Lung (tissue), 12 donors: ENCODE results near the gene PDXP. TPM values are rescaled to one million over a fixed set of nuclear protein-coding genes. Genes with fewer than 3 reads are reported as not detected.

Experiments
- ATAC-seq: fragments of 200-7000 bp; cut with Tn5 transposase; one replicate; pipeline ENCODE4 v1.9.1; 2020; ENCODE audit warnings: moderate number of reproducible peaks; ENCODE audit not compliant: insufficient read depth, low FRiP score
- DNase-seq, 3 donors: peaks; one replicate each; pipeline ENCODE4 v3.0.0-alpha.2; 2013 to 2017
- H3K27ac ChIP-seq, 2 donors: one replicate each; pipeline ENCODE4 v1.5.1; 2013; ENCODE audit warnings: mild to moderate bottlenecking in 2 of 2, moderate library complexity in 2 of 2, control low read depth in 1 of 2, inconsistent platforms in 1 of 2, low read depth in 1 of 2, low read length in 1 of 2
- H3K27me3 ChIP-seq, 3 donors: one replicate each; pipeline ENCODE4 v1.5.1; 2013; ENCODE audit warnings: low read length in 2 of 3; ENCODE audit not compliant: control insufficient read depth in 3 of 3, insufficient read depth in 3 of 3
- H3K36me3 ChIP-seq, 4 donors: one replicate each; pipeline ENCODE4 v1.5.1; 2013; ENCODE audit warnings: low read length in 4 of 4, mild to moderate bottlenecking in 1 of 4, moderate library complexity in 1 of 4; ENCODE audit not compliant: control insufficient read depth in 4 of 4, insufficient read depth in 4 of 4
- H3K4me1 ChIP-seq, 5 donors: one replicate each; pipeline ENCODE4 v1.5.1; 2013; ENCODE audit warnings: low read length in 5 of 5, mild to moderate bottlenecking in 2 of 5, moderate library complexity in 1 of 5; ENCODE audit not compliant: control insufficient read depth in 5 of 5, insufficient read depth in 5 of 5
- H3K4me3 ChIP-seq: one replicate; pipeline ENCODE4 v1.5.1; 2013; ENCODE audit warnings: mild to moderate bottlenecking, control low read depth, moderate library complexity
- H3K9ac ChIP-seq, 2 donors: one replicate each; pipeline ENCODE4 v1.5.1; 2013; ENCODE audit warnings: low read length in 2 of 2, control low read depth in 1 of 2; ENCODE audit not compliant: insufficient read depth in 1 of 2
- H3K9me3 ChIP-seq, 4 donors: one replicate each; pipeline ENCODE4 v1.5.1; 2013; ENCODE audit warnings: low read length in 3 of 4, mild to moderate bottlenecking in 1 of 4, moderate library complexity in 1 of 4; ENCODE audit not compliant: control insufficient read depth in 4 of 4, insufficient read depth in 3 of 4
- WGBS, 2 donors: extraction: QIAGEN DNeasy Blood & Tissue Kit; methylation state at CpG; one replicate each; pipeline ENCODE4 v1.1.7; 2013; 5-methylcytosine and 5-hydroxymethylcytosine counted together
- polyA plus RNA-seq, 2 donors: library from polyadenylated mRNA; stranded (reverse); fragments of 200-250 nt; gene quantifications; one replicate each; pipeline ENCODE4 v1.2.1, GENCODE V29; 2013
- total RNA-seq, 2 donors: library from RNA; depleted of rRNA in 1 of 2; stranded (reverse); fragments of >200 nt in 1 of 2; gene quantifications; one replicate each; pipeline ENCODE4 v1.2.1, GENCODE V29; 2014 to 2021
- TF ChIP-seq, protein P1 (sequence below): IDR thresholded peaks from 2 replicates; pipeline ENCODE4 v1.5.1; 2012; ENCODE audit warnings: mild to moderate bottlenecking; ENCODE audit errors: control extremely low read depth, extremely low read depth
- donor health status: control.
- donor health status: control.
- donor health status: Bipolar disorder and iron deficiency.
- donor health status: healthy.
- donor health status: DM: yes; HTN: yes; CAD: no.

PDXP gene
- total and polyA plus RNA-seq, 4 donors = 4.4 to 7.4 (median 6.5) TPM

DNA sequence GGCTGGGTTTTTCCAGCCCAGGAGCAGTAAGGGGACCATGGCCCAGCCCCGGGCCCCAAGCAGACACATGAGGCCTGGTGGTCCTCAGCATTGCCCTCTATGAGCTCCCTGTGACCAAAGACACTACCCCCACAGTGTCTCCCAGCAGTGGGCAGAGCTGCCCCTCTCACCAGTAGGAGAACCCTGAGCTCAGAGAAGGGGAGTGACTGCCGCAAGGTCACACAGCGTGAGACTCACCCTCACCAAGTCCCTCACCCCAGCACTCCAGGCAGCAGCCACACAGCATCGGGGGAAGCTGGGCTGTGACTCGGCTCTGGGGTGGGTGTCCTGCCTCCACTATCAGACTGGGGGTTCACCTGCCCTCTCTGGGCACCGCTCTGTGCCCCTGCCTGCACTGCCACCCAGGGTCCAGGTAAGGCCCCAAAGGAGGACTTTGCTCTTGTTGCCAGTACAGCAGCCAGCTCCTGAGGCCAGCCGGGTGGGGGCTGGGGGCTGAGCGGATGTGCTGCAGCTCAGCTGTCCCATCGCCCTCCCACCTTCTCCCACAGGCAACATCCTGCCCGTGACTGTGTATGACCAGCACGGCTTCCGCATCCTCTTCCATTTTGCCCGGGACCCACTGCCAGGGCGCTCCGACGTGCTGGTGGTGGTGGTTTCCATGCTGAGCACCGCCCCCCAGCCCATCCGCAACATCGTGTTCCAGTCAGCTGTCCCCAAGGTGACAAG is 26.9 kb upstream of the PDXP start:
- Histone ChIP-seq H3K9me3 (no peaks in the 10 kb centered on the region), H3K27me3 (no peaks in the 10 kb centered on the region), H3K27ac (peak overlapping the region in 1 of 2 donors; percentile 55), H3K9ac (peak overlapping the region in 1 of 2 donors; percentile 13), H3K4me1 (peaks cover 7 to 49% (median 23%) of the 10 kb centered on the region in 5 donors), H3K4me3 (no peak overlapping the region), H3K36me3 (peaks cover 0 to 39% (median 16%) of the 10 kb centered on the region in 4 donors)
- WGBS, 2 donors = 81 to 84% methylated on average over 19 of the region's 19 CpGs
- TF ChIP-seq, protein P1, sequence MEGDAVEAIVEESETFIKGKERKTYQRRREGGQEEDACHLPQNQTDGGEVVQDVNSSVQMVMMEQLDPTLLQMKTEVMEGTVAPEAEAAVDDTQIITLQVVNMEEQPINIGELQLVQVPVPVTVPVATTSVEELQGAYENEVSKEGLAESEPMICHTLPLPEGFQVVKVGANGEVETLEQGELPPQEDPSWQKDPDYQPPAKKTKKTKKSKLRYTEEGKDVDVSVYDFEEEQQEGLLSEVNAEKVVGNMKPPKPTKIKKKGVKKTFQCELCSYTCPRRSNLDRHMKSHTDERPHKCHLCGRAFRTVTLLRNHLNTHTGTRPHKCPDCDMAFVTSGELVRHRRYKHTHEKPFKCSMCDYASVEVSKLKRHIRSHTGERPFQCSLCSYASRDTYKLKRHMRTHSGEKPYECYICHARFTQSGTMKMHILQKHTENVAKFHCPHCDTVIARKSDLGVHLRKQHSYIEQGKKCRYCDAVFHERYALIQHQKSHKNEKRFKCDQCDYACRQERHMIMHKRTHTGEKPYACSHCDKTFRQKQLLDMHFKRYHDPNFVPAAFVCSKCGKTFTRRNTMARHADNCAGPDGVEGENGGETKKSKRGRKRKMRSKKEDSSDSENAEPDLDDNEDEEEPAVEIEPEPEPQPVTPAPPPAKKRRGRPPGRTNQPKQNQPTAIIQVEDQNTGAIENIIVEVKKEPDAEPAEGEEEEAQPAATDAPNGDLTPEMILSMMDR = no peak
- ATAC-seq = no peak
- DNase-seq = peak in 1 of 3 donors; percentile 46

DNA sequence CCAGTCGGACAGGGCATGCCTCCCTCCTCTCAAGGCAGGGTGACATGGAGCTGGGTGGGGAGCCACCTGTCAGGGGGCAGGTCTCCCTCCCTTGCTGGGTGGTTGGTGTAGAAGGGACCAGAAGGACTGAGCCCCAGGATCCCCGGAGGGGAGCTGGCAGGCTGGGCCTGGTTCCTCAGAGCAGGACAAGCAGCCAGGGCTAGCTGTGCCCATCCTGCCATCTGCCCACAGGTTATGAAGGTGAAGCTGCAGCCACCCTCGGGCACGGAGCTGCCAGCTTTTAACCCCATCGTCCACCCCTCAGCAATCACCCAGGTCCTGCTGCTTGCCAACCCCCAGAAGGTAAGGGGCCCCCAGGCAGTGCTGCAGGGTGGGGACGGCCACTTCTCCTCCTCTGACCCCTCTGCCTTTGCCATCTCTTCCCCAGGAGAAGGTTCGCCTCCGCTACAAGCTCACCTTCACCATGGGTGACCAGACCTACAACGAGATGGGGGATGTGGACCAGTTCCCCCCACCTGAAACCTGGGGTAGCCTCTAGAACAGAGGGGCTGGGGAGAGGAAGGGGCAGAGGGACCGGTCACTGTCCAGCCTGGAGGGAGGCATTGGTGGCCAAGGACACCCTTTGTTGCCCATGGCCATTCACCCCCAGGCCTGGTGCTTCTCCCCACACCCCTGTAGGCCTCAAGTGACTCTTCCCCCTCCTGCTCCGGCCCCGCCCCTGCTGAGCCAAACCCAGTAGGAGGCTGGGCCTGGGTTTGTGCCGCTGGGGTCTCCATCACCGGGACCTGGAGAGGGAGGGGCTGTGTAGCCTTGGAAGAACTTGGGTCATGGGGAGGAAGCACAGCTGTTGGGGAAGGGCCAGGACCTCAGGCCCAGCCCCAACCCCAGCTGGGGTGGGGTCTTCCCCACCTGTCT is 26.1 kb upstream of the PDXP start:
- ATAC-seq = no peak
- peaks cover 0 to 38% (median 16%) of the 10 kb centered on the region in 4 donors for H3K36me3 ChIP-seq
- H3K27me3 ChIP-seq = no peaks in the 10 kb centered on the region
- TF ChIP-seq, protein P1 = no peak
- 75 to 77% methylated on average over 14 of the region's 14 CpGs for WGBS, 2 donors
- peaks cover 7 to 55% (median 29%) of the 10 kb centered on the region in 5 donors for H3K4me1 ChIP-seq
- no peak overlapping the region for H3K9ac ChIP-seq
- H3K4me3 ChIP-seq = no peak overlapping the region
- peak overlapping the region; percentile 55 to 63 for H3K27ac ChIP-seq
- DNase-seq = no peak
- H3K9me3 ChIP-seq = no peaks in the 10 kb centered on the region

DNA sequence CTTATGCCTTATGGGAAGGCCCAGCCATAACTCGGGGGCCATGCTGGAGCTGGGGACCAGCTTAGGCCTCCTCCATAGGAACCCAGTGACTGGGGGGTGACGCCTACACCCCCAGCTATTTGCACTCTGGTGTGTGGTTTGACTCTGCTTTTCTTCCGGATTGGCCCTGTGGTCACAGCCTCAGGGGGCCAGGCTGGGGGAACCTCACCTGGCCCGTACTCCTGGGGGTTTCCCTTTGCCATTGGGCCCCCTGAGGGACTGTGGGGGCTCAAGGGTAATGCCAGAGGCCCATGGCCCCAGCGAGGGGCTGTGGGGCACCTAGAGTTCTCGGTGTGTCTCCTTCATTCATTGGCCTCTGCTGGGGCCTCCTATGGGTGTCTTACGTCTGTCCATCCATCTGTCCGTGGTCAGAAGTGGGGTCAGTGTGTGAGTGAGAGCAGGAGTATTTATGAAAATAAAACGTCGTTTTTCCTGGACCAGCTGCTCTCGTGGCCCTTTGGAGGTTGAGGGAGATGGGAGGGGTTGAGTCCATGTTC is 25.4 kb upstream of the PDXP start:
- DNase-seq = no peak
- no peak for ATAC-seq
- Histone ChIP-seq H3K27me3 (no peaks in the 10 kb centered on the region), H3K9me3 (no peaks in the 10 kb centered on the region), H3K9ac (peak overlapping the region in 1 of 2 donors; percentile 40), H3K27ac (peak overlapping the region; percentile 55 to 63), H3K4me3 (no peak overlapping the region), H3K36me3 (peaks cover 0 to 35% (median 16%) of the 10 kb centered on the region in 4 donors), H3K4me1 (peaks cover 7 to 62% (median 29%) of the 10 kb centered on the region in 5 donors)
- WGBS, 2 donors = 18 to 40% methylated on average over 11 of the region's 11 CpGs
- TF ChIP-seq, protein P1 = no peak
